Activated CD4-positive, alpha-beta memory T cell treated with anti-CD3 and anti-CD28 coated beads for 36 hours (primary cell): ENCODE results near the gene UCHL3. TPM values are rescaled to one million over a fixed set of nuclear protein-coding genes. Genes with fewer than 3 reads are reported as not detected.

Source experiments
- total RNA-seq, 2 experiments: library from RNA; stranded (reverse); gene quantifications; one replicate each; pipeline ENCODE4 v1.2.3, GENCODE V29; 2021

UCHL3 gene
- total RNA-seq, 2 experiments from 2014 or later, result 39.1 to 42.6 TPM

Other genes with a start within 250 kb of the UCHL3 start
- gene TBC1D4, start 67.6 kb upstream of the UCHL3 start, total RNA-seq, result 10 to 100 TPM; 13.0 to 14.8 TPM
- 100 to 1,000 TPM; 130 to 136 TPM for gene COMMD6, start 11.9 kb upstream of the UCHL3 start, total RNA-seq
- 1 to 10 TPM; 7.8 to 8.7 TPM for gene LMO7, start 86.5 kb downstream of the UCHL3 start, total RNA-seq